Measurements from ENCODE around the gene C1orf35.

Gene C1orf35

GRCh38 chr1:228062085-228062791 lies 40.9 kb downstream of the C1orf35 start:
- H3K9me3 Mint-ChIP-seq, result no peaks in the 10 kb centered on the region
- peaks cover 17% of the 10 kb centered on the region for H3K4me1 Mint-ChIP-seq
- no peaks in the 10 kb centered on the region for H3K36me3 Mint-ChIP-seq
- DNase-seq (ENCODE audit: low spot score in 2 of 2) (no peak), ATAC-seq (no peak)
- no peak overlapping the region for H3K4me3 Mint-ChIP-seq
- H3K27ac Mint-ChIP-seq, result no peak overlapping the region

GRCh38 chr1:228061411-228062084 lies 41.6 kb downstream of the C1orf35 start:
- Mint-ChIP-seq H3K4me3 (peak overlapping the region; percentile 62), H3K36me3 (no peaks in the 10 kb centered on the region), H3K4me1 (peaks cover 17% of the 10 kb centered on the region), H3K9me3 (no peaks in the 10 kb centered on the region), H3K27ac (peak overlapping the region; percentile 64)
- no peak for ATAC-seq
- DNase-seq (ENCODE audit: low spot score in 2 of 2), result no peak

GRCh38 chr1:228060458-228061190 lies 42.5 kb downstream of the C1orf35 start:
- no peaks in the 10 kb centered on the region for H3K9me3 Mint-ChIP-seq
- peaks cover 17% of the 10 kb centered on the region for H3K4me1 Mint-ChIP-seq
- ATAC-seq (no peak), DNase-seq (ENCODE audit: low spot score in 2 of 2) (no peak)
- H3K27ac Mint-ChIP-seq, result peak overlapping the region; percentile 64
- H3K36me3 Mint-ChIP-seq, result no peaks in the 10 kb centered on the region
- peak overlapping the region; percentile 62 for H3K4me3 Mint-ChIP-seq

- H3K9me3 Mint-ChIP-seq, result no peaks in the 10 kb centered on the region
- H3K4me1 Mint-ChIP-seq, result peaks cover 17% of the 10 kb centered on the region
- ATAC-seq (peak; percentile 78), DNase-seq (ENCODE audit: low spot score in 2 of 2) (peak; percentile 76 to 77)
- no peaks in the 10 kb centered on the region for H3K36me3 Mint-ChIP-seq
- H3K27ac Mint-ChIP-seq, result no peak overlapping the region
- peak overlapping the region; percentile 62 for H3K4me3 Mint-ChIP-seq
Observed at GRCh38 chr1:228059634-228060457, 43.3 kb downstream of the C1orf35 start.

- H3K27ac Mint-ChIP-seq, result no peak overlapping the region
- DNase-seq (ENCODE audit: low spot score in 2 of 2) (peak in 1 of 2 donors; percentile 64), ATAC-seq (peak; percentile 77)
- H3K36me3 Mint-ChIP-seq, result no peaks in the 10 kb centered on the region
- peak overlapping the region; percentile 62 for H3K4me3 Mint-ChIP-seq
- peaks cover 17% of the 10 kb centered on the region for H3K4me1 Mint-ChIP-seq
- H3K9me3 Mint-ChIP-seq, result no peaks in the 10 kb centered on the region
Observed at GRCh38 chr1:228058949-228059633, 44.0 kb downstream of the C1orf35 start.

GRCh38 chr1:228058172-228058948 lies 44.8 kb downstream of the C1orf35 start:
- ATAC-seq (no peak), DNase-seq (ENCODE audit: low spot score in 2 of 2) (no peak)
- H3K36me3 Mint-ChIP-seq, result no peaks in the 10 kb centered on the region
- H3K9me3 Mint-ChIP-seq, result no peaks in the 10 kb centered on the region
- H3K4me3 Mint-ChIP-seq, result peak overlapping the region; percentile 62
- H3K27ac Mint-ChIP-seq, result no peak overlapping the region
- H3K4me1 Mint-ChIP-seq, result peaks cover 17% of the 10 kb centered on the region
